H1 (cell line): Measurements from ENCODE around the gene CSRP1. TPM values are rescaled to one million over a fixed set of nuclear protein-coding genes. Genes with fewer than 3 reads are reported as not detected.

Experiments used
- CTCF ChIA-PET: fragments of 300-600 bp; sonication (Branson Sonifier 250); formaldehyde crosslinking; loops from one replicate; lab custom pipeline; 2021; ENCODE audit not compliant: partially characterized antibody; lab: Charles Lee
- POLR2A ChIA-PET: fragments of 300-600 bp; sonication (Branson Sonifier 250); formaldehyde crosslinking; loops from one replicate; lab custom pipeline; 2021; ENCODE audit warnings: inconsistent platforms; ENCODE audit not compliant: partially characterized antibody; lab: Charles Lee
- DNase-seq, 2 experiments: peaks; one replicate each; pipeline versions ENCODE4 v3.0.0 to v3.0.0-alpha.2; 2010 to 2022; ENCODE audit warnings: low spot score in 2 of 2, low read depth in 1 of 2, mixed read lengths in 1 of 2
- FAIRE-seq: peaks from 2 replicates; lab custom pipeline; 2011; peaks lifted over from hg19 to GRCh38; lab: Jason Lieb, UNC
- H2AFZ ChIP-seq: 2 replicates; pipeline ENCODE4 v1.8.1; 2012; ENCODE audit warnings: low read length, inconsistent platforms
- H2AK5ac ChIP-seq: 2 replicates; pipeline ENCODE4 v1.6.1; 2013; ENCODE audit warnings: low read depth, low read length
- H2BK120ac ChIP-seq: replicated peaks from 2 replicates; pipeline ENCODE3; 2013; ENCODE audit warnings: low read depth, low read length, inconsistent platforms
- H2BK12ac ChIP-seq: 2 replicates; pipeline ENCODE4 v1.6.1; 2013; ENCODE audit warnings: low read depth, low read length
- H2BK15ac ChIP-seq: 2 replicates; pipeline ENCODE4 v1.6.1; 2013; ENCODE audit warnings: low read length
- H2BK20ac ChIP-seq: 2 replicates; pipeline ENCODE4 v1.6.1; 2013; ENCODE audit warnings: low read length
- H2BK5ac ChIP-seq: 2 replicates; pipeline ENCODE4 v1.6.1; 2013; ENCODE audit warnings: low read depth, low read length
- H3K14ac ChIP-seq: 2 replicates; pipeline ENCODE4 v1.6.1; 2013; ENCODE audit warnings: inconsistent platforms; ENCODE audit not compliant: insufficient read length
- H3K18ac ChIP-seq: 2 replicates; pipeline ENCODE4 v1.6.1; 2013; ENCODE audit warnings: low read length; ENCODE audit errors: extremely low read depth
- H3K23ac ChIP-seq: 2 replicates; pipeline ENCODE4 v1.6.1; 2013; ENCODE audit warnings: inconsistent platforms; ENCODE audit not compliant: insufficient read length
- H3K23me2 ChIP-seq: 2 replicates; pipeline ENCODE4 v1.6.1; 2013; ENCODE audit warnings: low read depth, low read length
- H3K27ac ChIP-seq: 2 replicates; pipeline ENCODE4 v1.6.1; 2011; ENCODE audit warnings: low read depth, low read length, inconsistent platforms
- H3K27me3 ChIP-seq, 4 experiments: replicated peaks in 1 of 4; 1 replicate in 1 of 4; 2 replicates in 3 of 4; pipeline versions ENCODE4 v1.6.1 to v1.8.1; 2011 to 2013; ENCODE audit warnings: low read length in 3 of 4, mild to moderate bottlenecking in 3 of 4, inconsistent platforms in 2 of 4, mixed read lengths in 2 of 4, moderate library complexity in 1 of 4; ENCODE audit not compliant: control insufficient read depth in 3 of 4, insufficient read depth in 3 of 4; ENCODE audit errors: extremely low read depth in 1 of 4
- H3K36me3 ChIP-seq, 4 experiments: 2 replicates each; pipeline versions ENCODE4 v1.6.1 to v1.8.1; 2011 to 2013; ENCODE audit warnings: mild to moderate bottlenecking in 4 of 4, low read length in 3 of 4, moderate library complexity in 2 of 4, control low read depth in 1 of 4, inconsistent platforms in 1 of 4; ENCODE audit not compliant: insufficient read depth in 4 of 4, control insufficient read depth in 2 of 4
- H3K4ac ChIP-seq: replicated peaks from 2 replicates; pipeline ENCODE3; 2013; ENCODE audit warnings: low read length, low read depth, mixed read lengths, inconsistent platforms; ENCODE audit not compliant: insufficient read length
- H3K4me1 ChIP-seq, 4 experiments: replicated peaks in 1 of 4; 1 replicate in 1 of 4; 2 replicates in 3 of 4; pipeline versions ENCODE4 v1.6.1 to v1.8.1; 2011 to 2013; ENCODE audit warnings: low read length in 3 of 4, inconsistent platforms in 2 of 4, mixed read lengths in 1 of 4; ENCODE audit not compliant: insufficient read depth in 4 of 4, control insufficient read depth in 3 of 4
- H3K4me2 ChIP-seq, 2 experiments: 2 replicates each; pipeline versions ENCODE4 v1.6.1 to v1.8.1; 2011 to 2013; ENCODE audit warnings: low read depth in 2 of 2, low read length in 2 of 2, control low read depth in 1 of 2, inconsistent platforms in 1 of 2, mild to moderate bottlenecking in 1 of 2; ENCODE audit not compliant: insufficient read depth in 1 of 2
- H3K4me3 ChIP-seq, 4 experiments: fragments of 200-600, 300-600 bp in 1 of 4; sonication (generic), shearing (Covaris generic), sonication (Bioruptor Twin) in 1 of 4; 2 replicates each; pipeline versions ENCODE4 v1.5.1 to v1.8.1; 2011 to 2016; ENCODE audit warnings: low read length in 4 of 4, low read depth in 3 of 4, control low read depth in 2 of 4, inconsistent platforms in 2 of 4, mild to moderate bottlenecking in 2 of 4, mixed read lengths in 1 of 4, moderate library complexity in 1 of 4; ENCODE audit not compliant: insufficient read depth in 2 of 4; ENCODE audit errors: extremely low read depth in 1 of 4
- H3K56ac ChIP-seq: replicated peaks from 2 replicates; pipeline ENCODE3; 2013; ENCODE audit warnings: low read depth, mild to moderate bottlenecking, mixed read lengths, low read length, inconsistent platforms; ENCODE audit not compliant: insufficient read length
- H3K79me1 ChIP-seq: 2 replicates; pipeline ENCODE4 v1.6.1; 2013; ENCODE audit warnings: low read depth, low read length, control low read depth
- H3K79me2 ChIP-seq, 2 experiments: 2 replicates each; pipeline versions ENCODE4 v1.6.1 to v1.8.1; 2012 to 2013; ENCODE audit warnings: low read length in 2 of 2, mild to moderate bottlenecking in 2 of 2, inconsistent platforms in 1 of 2; ENCODE audit not compliant: insufficient read depth in 2 of 2, control insufficient read depth in 1 of 2
- H3K9ac ChIP-seq, 4 experiments: replicated peaks in 1 of 4; 1 replicate in 1 of 4; 2 replicates in 3 of 4; pipeline versions ENCODE4 v1.6.1 to v1.8.1; 2011 to 2013; ENCODE audit warnings: low read depth in 3 of 4, low read length in 3 of 4, control low read depth in 2 of 4, mild to moderate bottlenecking in 2 of 4, moderate library complexity in 2 of 4, inconsistent platforms in 1 of 4; ENCODE audit errors: extremely low read depth in 1 of 4
- H3K9me3 ChIP-seq, 2 experiments: 2 replicates each; pipeline versions ENCODE4 v1.6.1 to v1.8.1; 2012 to 2013; ENCODE audit warnings: mild to moderate bottlenecking in 2 of 2, moderate library complexity in 2 of 2, control low read depth in 1 of 2, inconsistent platforms in 1 of 2, low read depth in 1 of 2, low read length in 1 of 2, mixed read lengths in 1 of 2; ENCODE audit not compliant: insufficient read depth in 2 of 2
- H4K20me1 ChIP-seq, 2 experiments: replicated peaks in 1 of 2; 2 replicates each; pipeline versions ENCODE3 to v1.8.1; 2011 to 2013; ENCODE audit warnings: inconsistent platforms in 2 of 2, low read length in 2 of 2, mild to moderate bottlenecking in 1 of 2; ENCODE audit not compliant: insufficient read depth in 2 of 2, control insufficient read depth in 1 of 2
- H4K5ac ChIP-seq: 2 replicates; pipeline ENCODE4 v1.6.1; 2013; ENCODE audit warnings: low read length, low read depth, mixed read lengths, inconsistent platforms; ENCODE audit not compliant: insufficient read length
- H4K8ac ChIP-seq: 2 replicates; pipeline ENCODE4 v1.8.0; 2013; ENCODE audit warnings: mild to moderate bottlenecking, moderate library complexity, low read length, inconsistent platforms; ENCODE audit not compliant: insufficient read depth; ENCODE audit errors: extremely low read depth
- H4K91ac ChIP-seq: replicated peaks from 2 replicates; pipeline ENCODE3; 2013; ENCODE audit warnings: low read length, mixed read lengths, inconsistent platforms; ENCODE audit not compliant: insufficient read length
- ATF3 ChIP-seq: IDR thresholded peaks from 2 replicates; pipeline ENCODE4 v1.6.1; 2011; ENCODE audit warnings: low read depth, mild to moderate bottlenecking, low read length; ENCODE audit not compliant: insufficient read depth
- BACH1 ChIP-seq: IDR thresholded peaks from 2 replicates; pipeline ENCODE4 v1.6.1; 2012; ENCODE audit warnings: low read length, improper control_type of control experiment
- CBX5 ChIP-seq: fragments of 300-800, 300-1000 bp; sonication (generic); IDR thresholded peaks from 2 replicates; pipeline ENCODE4 v1.7.1; 2016; ENCODE audit warnings: antibody characterized with exemption, low read length, low read depth
- CHD1 ChIP-seq: IDR thresholded peaks from 2 replicates; pipeline ENCODE4 v1.6.1; 2012; ENCODE audit warnings: low read depth, low read length, improper control_type of control experiment
- GABPA ChIP-seq: IDR thresholded peaks from 2 replicates; pipeline ENCODE4 v1.6.1; 2011; ENCODE audit warnings: mild to moderate bottlenecking, low read length, moderate library complexity, borderline replicate concordance; ENCODE audit not compliant: insufficient read depth
- KDM4A ChIP-seq: IDR thresholded peaks from one replicate; pipeline ENCODE4 v1.7.1; 2012; ENCODE audit warnings: low read depth, mild to moderate bottlenecking, moderate library complexity, low read length, inconsistent platforms; ENCODE audit not compliant: severe bottlenecking
- KDM5A ChIP-seq: fragments of 200-600 bp; IDR thresholded peaks from 2 replicates; pipeline ENCODE4 v1.7.1; 2012; ENCODE audit warnings: mild to moderate bottlenecking, low read length, inconsistent platforms, mixed read lengths
- POLR2AphosphoS5 ChIP-seq: IDR thresholded peaks from 2 replicates; pipeline ENCODE4 v1.6.1; 2011; ENCODE audit warnings: low read depth, low read length
- POU5F1 ChIP-seq: IDR thresholded peaks from 2 replicates; pipeline ENCODE4 v1.6.1; 2011; ENCODE audit warnings: low read depth, mild to moderate bottlenecking, low read length, moderate library complexity
- RFX5 ChIP-seq: IDR thresholded peaks from 2 replicates; pipeline ENCODE4 v1.6.1; 2011; ENCODE audit warnings: low read depth, low read length, improper control_type of control experiment, borderline replicate concordance
- SUZ12 ChIP-seq: fragments of 200-600 bp; sonication (generic); IDR thresholded peaks from 2 replicates; pipeline ENCODE4 v1.6.1; 2012; ENCODE audit warnings: mild to moderate bottlenecking, inconsistent platforms, low read length, moderate library complexity, mixed read lengths
- ZNF274 ChIP-seq: IDR thresholded peaks from 2 replicates; pipeline ENCODE4 v1.7.0; 2012; ENCODE audit warnings: low read length, borderline replicate concordance; ENCODE audit errors: extremely low read depth
- WGBS, 2 experiments: shearing (Covaris generic) in 1 of 2; methylation state at CpG; one replicate each; pipeline versions ENCODE4 v1.1.6 to v1.1.7; 2013 to 2015; ENCODE audit warnings: low lambda C conversion rate in 2 of 2, mixed read lengths in 2 of 2, inconsistent platforms in 1 of 2, low coverage in 1 of 2, missing lambda C conversion rate in 1 of 2; ENCODE audit not compliant: insufficient replicate concordance in 2 of 2, insufficient coverage in 1 of 2, insufficient read length in 1 of 2; ENCODE audit errors: extremely low coverage in 1 of 2, missing lambda C conversion rate in 1 of 2; 5-methylcytosine and 5-hydroxymethylcytosine counted together
- polyA plus RNA-seq, 7 experiments: library from polyadenylated mRNA; depleted of rRNA in 3 of 7; stranded (reverse) in 5 of 7; unstranded in 2 of 7; fragments of >200 nt in 5 of 7; fragments of 200-250 nt in 2 of 7; gene quantifications; 1 replicate in 5 of 7; 2 replicates in 1 of 7; 4 replicates in 1 of 7; pipeline versions ENCODE4 v1.2.1 to v1.2.3, GENCODE V29; 2011 to 2013; ENCODE audit warnings: missing spikeins in 2 of 7, mixed read lengths in 2 of 7
- total RNA-seq: library from RNA; stranded (reverse); fragmentation: NEBNext Ultra II Directional; extraction: Animal tissue kit (Norgen Biotek cat#: 25700); gene quantifications from 2 replicates; pipeline ENCODE4 v1.2.1, GENCODE V29; 2021

CSRP1 gene
- total and polyA plus RNA-seq, 2 of the 8 experiments (the other 6 are each of a cell fraction or from before 2014, with no cell fraction given) = 14.2 to 22.3 TPM

DNA sequence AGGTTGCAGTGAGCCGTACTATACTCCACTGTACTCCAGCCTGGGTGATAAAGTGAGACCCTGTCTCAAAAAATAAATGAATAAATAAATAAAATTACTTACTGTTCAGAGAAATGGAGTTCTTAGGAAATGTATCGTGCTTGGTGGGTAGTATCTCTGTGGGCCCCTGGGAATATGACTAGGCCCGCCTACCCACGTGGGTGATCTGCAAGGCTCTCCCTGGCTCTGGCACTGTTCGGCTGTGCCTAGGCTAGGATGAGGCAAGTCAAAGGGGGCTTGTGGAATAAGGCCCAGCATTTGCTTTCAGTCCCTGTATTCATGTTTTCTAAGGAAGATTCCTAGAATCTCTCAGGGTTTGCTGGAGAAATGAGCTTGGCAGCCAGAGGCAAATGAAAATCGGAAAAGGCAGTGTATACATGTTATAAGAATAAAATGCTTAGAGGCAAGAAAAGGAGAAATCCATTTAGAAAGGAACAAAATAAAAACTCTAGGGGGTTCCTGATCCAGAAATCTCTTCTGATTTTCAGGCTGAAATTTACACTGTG lies 4.5 kb upstream of the CSRP1 start:
- Histone ChIP-seq H3K36me3 (no peaks in the 10 kb centered on the region), H4K20me1 (no peaks in the 10 kb centered on the region), H4K91ac (no peak overlapping the region), H3K4me2 (peak overlapping the region in 1 of 2 experiments; percentile 16; a peak in 1 of 4 replicates), H3K9me3 (no peaks in the 10 kb centered on the region), H4K5ac (no peak overlapping the region), H3K27me3 (peaks cover 3 to 24% (median 16%) of the 10 kb centered on the region in 4 experiments), H3K4me1 (peaks cover 3 to 6% (median 6%) of the 10 kb centered on the region in 4 experiments; a peak in 6 of 7 replicates), H3K14ac (no peak overlapping the region), H2BK20ac (no peak overlapping the region), H3K4me3 (no peak overlapping the region), H2AFZ (peak overlapping the region; percentile 72; the same call in 1 of the 2 replicates), H3K79me2 (no peaks in the 10 kb centered on the region), H3K4ac (no peak overlapping the region), H2BK120ac (no peak overlapping the region), H3K18ac (no peak overlapping the region), H3K23ac (no peak overlapping the region), H2BK12ac (no peak overlapping the region), H3K9ac (no peak overlapping the region), H2AK5ac (no peak overlapping the region), H3K56ac (no peak overlapping the region), H2BK15ac (no peak overlapping the region), H4K8ac (no peak overlapping the region), H3K27ac (no peak overlapping the region), H3K79me1 (no peaks in the 10 kb centered on the region), H3K23me2 (peaks cover 5% of the 10 kb centered on the region; the same call in 1 of the 2 replicates), H2BK5ac (no peak overlapping the region)
- CTCF ChIA-PET = interaction anchor here (0.6 to 43.8 kb wide), 36 partner anchors 5 to 1857 kb away, joined by 3 to 929 read pairs (median 7); partner anchors contain the start of genes CSRP1, IPO9, LMOD1 and NAV1
- DNase-seq = no peak
- TF ChIP-seq CHD1 (no peak), KDM4A (no peak), ATF3 (no peak), RFX5 (no peak), SUZ12 (no peak), KDM5A (no peak), CBX5 (no peak), POLR2AphosphoS5 (no peak), GABPA (no peak), BACH1 (no peak), ZNF274 (no peak), POU5F1 (no peak)
- no peak for FAIRE-seq
- WGBS, 2 experiments = 65% methylated on average over 6 of the region's 6 CpGs; no CpG with 5 or more reads in 1 of the 2 experiments
- POLR2A ChIA-PET = interaction anchor here (1.0 to 6.3 kb wide), 7 partner anchors 10 to 332 kb away, joined by 3 to 52 read pairs (median 4); partner anchors contain the start of genes NAV1 and TNNT2
